GM18867 (cell line): ENCODE results near the gene CFB.
A peak's percentile ranks its signal among the peaks of the same experiment; 100 is the strongest.
"Not testable (repeated sequence)": the region's sequence is repeated elsewhere in the genome, so short reads cannot be mapped to it uniquely, and the experiment has no call there.

Experiments used
- ATAC-seq: cut with Tn5 transposase; IDR thresholded peaks from one replicate; pipeline ENCODE4 v1.9.1; 2021; ENCODE audit warnings: mild to moderate bottlenecking, moderate library complexity; ENCODE audit not compliant: unreplicated experiment

CFB gene

DNA sequence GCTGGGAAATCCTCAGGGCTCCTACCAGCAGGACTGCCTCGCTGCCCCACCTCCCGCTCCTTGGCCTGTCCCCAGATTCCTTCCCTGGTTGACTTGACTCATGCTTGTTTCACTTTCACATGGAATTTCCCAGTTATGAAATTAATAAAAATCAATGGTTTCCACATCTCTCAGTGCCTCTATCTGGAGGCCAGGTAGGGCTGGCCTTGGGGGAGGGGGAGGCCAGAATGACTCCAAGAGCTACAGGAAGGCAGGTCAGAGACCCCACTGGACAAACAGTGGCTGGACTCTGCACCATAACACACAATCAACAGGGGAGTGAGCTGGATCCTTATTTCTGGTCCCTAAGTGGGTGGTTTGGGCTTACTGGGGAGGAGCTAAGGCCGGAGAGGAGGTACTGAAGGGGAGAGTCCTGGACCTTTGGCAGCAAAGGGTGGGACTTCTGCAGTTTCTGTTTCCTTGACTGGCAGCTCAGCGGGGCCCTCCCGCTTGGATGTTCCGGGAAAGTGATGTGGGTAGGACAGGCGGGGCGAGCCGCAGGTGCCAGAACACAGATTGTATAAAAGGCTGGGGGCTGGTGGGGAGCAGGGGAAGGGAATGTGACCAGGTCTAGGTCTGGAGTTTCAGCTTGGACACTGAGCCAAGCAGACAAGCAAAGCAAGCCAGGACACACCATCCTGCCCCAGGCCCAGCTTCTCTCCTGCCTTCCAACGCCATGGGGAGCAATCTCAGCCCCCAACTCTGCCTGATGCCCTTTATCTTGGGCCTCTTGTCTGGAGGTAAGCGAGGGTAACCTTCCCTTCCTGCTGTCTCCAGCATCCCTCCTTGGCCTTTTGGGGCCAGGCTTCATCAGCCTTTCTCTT is at the start of gene CFB:
CFB (plus strand) TSS at position 589 of the 863 bp plus-strand sequence; CDS start at position 716, 127 bp downstream.
- ATAC-seq, result no peak

DNA sequence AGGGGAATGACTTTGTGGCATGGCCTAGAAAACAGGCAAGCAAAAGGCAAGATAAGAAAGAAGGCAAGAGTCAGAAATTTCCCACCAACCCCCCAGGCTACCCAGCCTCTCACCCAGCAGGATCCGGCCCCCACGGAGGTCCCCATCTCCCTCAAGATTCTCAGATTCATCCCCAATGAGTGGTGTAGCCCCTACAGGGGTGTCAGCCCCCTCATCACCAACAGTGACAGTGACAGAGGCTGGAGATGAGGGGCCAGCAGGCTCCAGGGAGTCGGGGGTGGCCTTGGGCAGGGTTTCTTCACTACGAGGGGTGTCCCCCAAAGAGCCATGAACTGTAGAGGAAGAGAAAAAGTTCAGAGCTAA is 49.4 kb upstream of the CFB start:
- ATAC-seq, result no peak

DNA sequence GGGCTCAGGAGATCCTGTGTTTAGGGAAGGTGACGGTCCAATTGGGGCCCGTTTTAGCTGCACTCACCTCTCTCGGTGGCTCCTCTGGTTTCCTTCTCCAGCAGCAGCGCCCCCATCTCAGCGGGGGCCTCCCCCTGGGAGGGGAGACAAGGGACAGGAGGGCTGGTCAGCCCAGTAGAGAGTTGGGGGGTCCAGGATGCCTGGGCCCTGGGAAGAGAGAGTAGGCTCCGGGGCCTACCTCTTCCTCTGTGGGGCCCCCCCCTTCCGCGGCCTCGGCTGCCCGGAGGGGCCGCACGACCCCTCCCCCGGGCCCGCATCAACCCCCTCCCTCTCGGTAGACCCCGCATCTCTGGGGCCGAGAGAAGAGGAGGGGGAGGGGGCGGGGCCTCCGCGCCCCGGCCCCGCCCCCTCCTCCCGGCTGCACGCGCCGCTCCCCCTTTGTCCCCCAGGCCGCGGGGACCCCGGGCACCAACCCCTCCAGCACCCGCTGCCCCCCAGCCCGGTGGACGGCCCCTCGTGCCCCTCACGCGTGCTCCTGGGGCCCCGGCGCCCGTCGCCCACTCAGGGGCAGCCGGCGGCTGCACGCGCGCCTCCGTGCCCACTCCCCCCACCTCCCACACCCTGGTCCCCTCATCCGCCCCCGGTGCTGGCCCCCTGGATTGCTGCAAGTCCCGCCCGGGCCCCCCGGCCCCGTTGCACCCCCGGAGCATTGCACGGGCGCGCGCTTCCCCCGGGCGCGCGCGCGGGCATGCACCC is 48.9 kb upstream of the CFB start:
- ATAC-seq, result peak; percentile 5

DNA sequence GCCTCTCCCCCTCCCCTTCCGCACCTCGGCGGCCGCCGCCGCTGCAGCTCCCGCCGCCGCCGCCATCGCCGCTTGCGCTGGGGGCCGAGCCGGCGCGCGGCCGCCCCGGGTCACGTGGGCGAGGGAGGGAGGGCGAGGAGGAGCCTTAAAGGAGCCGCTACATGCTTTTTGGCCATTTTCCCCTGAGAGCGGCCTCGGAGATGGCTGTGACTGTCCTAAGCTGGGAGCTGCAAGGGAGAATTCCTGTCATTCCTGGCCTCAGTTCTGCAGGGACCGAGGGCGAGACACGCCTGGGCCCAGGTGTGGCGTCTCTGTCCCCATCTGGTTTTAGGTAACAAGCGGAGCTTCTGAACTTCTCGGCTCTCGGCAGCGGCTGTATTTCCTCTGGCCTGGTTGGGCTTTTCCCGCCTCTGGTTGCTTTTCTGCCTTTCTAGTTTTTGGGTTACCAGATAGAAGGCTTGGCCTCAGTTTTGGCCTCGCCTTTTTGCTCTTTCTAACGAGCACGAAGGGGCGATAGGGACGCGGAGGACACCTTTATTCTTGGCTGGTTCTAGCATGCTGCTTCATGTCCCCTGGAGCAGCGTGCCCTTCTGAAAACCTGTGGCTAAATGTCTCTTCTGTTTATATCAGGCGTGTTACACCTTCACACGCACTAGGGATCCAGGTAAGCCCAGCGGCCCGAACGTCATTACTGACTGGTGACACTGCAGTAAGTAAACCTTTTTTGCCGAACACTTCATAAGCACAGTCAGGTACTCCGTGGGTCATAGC is 48.1 kb upstream of the CFB start, which contains the start of gene EHMT2:
EHMT2 (minus strand) TSS at position 87 of the 771 bp plus-strand sequence; CDS start at position 66, 21 bp downstream.
- ATAC-seq, result peak; percentile 53

DNA sequence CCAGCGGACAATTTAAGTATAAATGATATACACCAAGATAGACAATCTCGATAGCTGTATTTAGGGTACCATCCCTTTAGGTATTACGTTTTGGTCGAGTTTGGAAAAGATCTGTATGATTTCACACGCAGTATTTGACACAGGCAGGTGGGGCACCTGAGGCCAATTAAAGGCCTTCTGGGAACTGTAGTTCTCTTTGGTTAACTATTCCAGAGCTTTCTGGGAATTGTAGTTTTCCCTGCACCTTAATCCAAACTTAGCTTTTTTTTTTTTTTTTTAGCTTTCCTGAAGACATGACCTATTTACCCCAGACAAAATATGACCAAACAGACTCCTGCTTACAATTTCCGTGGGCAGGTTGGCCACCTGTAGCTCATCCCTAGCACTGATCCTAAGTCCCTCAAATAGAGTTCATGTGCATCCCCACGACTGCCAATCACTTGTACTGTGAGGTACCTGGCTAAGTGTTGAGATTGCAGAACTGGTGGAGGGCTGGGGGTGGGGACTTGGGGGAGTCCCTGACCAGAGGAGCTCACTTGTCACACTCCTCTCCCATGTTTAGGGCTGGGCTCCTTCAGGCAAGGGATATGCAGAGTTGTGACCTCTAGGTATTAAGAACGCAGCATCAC is 47.4 kb upstream of the CFB start:
- no peak for ATAC-seq

DNA sequence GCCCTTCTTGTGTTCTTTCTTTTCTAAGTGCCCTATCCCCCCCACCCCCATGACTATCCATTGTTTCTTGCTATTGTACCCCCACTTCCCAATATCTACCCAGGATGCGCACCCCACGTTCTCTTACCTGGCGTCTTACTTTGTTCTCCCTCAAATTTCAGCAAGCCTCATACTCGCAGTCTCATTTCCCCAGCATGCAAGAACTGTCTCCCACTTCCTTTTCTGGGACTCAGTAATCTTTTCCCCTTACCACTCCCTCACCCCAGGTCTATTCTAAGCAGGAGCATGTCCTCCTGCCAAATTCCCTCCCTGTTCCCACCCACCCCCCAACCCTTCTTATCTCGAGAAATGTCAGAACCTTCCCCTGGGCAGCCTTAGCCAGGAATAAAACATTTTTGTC is 46.7 kb upstream of the CFB start:
- no peak for ATAC-seq

DNA sequence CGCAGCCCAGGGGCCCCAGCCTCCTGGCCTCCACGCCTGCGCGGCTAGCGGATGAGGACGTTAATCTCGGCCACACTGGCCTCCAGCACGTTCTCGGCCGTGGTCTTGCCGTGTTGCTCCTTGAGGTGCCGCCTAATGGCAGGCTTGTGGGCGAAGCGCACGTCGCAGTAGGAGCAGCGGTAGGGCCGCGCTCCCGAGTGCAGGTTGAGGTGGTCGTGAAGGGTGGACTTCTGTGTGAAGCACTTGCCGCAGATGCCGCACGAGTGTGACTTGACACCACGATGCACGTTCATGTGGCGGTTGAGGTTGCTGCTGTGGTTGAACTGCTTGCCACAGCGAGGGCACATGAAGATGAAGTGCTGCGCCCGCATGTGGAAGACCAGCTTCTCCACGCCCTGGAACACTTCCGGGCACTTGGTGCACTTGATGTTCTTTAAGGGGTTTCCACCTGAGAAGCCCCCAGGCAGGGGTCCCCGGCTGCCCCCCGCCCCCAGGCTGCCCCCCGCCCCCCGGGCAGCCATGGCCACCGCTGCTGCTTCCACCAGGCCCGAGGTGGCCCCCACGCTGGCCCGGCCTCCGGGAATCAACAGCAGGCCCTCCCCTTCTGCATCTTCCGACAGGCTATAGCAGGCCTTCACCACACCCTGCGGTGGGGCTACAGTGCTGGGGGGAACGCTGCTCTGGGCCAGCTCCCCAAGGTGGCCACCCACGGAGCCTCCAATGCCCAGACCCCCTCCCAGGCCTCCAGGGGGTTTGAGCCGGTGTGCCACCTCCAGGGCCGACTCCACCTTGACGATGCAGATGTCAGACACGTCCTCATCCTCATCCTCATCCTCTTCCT is 45.8 kb upstream of the CFB start:
- no peak for ATAC-seq

DNA sequence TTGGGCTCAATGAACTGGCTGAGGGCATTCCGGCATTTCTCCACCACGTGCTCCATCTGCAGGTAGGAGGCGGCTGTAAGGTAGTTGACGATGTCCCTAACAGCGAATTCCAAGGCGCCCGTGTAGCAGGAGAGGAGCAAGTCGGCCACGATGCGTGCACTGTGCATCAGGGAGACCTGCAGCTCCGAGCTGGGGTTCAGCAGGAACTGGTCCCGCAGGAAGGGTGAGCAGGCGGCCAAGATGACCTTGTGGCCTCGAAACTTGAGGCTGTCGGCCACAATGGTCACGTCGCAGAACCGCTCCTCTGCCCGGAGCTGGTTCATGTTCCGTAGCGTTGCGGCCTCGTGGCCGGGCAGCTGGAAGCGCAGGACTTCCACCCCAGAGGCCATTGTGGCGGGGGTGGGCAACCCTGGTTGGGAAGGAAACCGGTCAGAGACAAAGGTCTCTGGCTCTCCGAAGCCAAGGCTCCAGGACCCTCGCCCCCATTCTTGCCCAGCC is 44.9 kb upstream of the CFB start:
- no peak for ATAC-seq

DNA sequence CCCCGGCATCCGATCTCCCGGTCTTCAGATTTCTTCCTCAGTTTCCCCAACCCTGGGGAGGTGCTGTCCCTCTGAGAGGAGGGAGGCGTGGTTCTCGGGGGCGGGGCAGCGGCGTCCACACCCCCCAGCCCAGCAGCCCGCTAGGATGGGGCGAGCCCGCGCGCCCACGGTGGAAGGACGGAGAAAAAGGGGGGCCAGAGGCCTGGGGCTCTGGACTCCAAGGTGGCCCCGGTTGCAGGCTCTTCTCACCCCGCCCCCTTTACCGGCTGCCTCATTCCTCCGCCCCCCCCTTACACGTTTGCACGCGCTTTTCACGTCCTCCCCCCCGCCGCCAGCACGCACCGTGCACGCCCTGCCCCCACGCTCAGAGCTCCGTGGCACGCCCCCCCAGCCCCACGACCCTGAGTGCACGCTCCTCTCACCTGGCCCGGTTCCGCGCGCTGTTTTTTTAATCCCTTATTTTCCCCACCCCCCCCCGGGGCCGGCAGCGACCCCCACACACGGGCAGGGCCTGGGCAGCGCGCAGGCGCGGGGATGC is 44.4 kb upstream of the CFB start:
- ATAC-seq, result no peak

DNA sequence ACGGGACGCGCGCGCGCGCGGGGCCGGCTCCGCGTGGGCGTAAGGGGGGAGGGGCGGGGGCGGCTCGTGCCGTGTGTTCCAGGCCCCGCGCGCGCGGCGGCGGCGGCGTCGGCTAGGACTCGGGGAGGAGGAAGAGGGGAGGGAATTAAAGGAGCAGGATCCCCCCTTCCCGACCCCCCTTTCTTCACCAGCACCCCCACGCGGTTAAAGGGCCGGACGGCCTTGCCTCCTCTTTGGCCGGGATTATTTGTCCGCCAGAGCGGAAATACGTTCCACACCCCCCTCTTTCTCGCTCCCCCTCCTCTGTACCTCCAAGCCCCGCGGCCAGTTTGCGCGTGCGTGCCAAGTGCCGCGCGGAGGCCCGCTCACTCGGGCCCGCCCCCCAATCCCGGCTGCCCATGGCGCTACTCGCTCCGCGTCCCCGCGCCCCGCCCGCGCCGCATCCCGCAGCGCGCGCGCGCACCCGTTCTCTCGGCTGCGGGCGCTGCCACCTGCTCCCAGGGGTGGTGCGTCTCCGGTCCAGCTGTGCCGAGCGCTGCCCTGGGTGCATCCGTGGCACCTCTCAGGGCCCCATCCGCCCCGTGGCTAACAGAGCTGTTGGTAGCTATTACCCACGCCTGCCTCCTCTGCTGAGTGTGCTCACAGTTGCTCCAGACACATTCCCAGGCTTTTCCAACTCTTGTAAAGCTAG is 43.8 kb upstream of the CFB start, which contains the start of gene ZBTB12:
ZBTB12 (minus strand) TSS at position 134 of the 691 bp plus-strand sequence. CDS start 781 bp downstream, outside the sequence.
- ATAC-seq, result peak; percentile 55

DNA sequence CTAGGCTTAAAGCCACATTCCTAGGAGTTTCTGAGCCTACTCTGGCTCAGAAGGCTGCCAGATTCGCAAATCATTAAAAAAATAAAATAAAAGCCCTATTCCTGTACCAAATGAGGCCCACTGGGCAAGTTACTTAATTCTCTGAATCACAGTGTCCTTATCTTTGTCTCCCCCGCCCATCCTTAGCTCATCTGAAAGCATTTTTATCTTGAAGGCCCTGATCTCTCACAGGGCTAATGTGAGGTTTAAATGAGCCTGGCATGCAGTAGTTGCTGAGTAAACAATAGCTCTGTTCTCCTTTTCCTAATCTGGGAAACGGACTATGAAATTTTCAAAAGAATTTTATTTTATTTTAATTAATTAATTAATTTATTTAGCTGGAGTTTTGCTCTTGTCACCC is 41.9 kb upstream of the CFB start:
- no peak for ATAC-seq

DNA sequence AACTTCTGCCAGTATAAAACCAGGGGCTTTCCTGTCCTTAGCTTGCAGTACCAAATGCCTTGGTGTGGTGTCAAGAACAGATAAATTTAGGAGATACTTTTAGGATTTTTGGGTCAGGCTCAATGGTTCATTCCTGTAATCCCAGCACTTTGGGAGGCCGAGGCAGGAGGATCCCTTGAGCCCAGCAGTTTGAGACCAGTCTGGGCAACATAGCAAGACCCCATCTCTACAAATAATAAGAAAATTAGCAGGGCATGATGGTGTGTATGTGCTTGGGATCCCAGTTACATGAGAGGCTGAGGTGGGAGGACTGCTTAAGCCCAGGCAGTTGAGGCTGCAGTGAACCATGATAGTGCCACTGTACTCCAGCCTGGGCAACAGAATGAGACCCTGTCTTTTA is 40.9 kb upstream of the CFB start:
- ATAC-seq, result no peak

DNA sequence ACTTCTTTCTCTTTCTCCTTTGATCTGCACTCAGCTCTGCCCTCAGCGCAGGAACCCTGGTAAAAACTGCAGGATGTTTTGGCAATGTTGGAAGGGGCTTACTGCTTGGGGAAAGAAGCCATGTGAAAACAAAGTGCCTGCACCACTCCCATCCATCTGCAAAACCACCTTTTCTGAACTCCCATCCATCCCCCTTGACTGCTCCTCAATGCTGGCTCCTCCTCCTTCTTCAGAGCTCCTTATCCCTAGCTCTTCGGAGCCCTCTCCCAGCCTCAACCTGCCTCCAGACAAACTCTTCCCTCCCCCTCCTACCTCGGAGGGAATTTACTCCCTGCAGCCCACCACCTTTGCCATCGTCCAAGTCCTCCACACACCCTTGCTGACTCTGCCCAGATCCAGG is 39.8 kb upstream of the CFB start:
- ATAC-seq, result no peak

DNA sequence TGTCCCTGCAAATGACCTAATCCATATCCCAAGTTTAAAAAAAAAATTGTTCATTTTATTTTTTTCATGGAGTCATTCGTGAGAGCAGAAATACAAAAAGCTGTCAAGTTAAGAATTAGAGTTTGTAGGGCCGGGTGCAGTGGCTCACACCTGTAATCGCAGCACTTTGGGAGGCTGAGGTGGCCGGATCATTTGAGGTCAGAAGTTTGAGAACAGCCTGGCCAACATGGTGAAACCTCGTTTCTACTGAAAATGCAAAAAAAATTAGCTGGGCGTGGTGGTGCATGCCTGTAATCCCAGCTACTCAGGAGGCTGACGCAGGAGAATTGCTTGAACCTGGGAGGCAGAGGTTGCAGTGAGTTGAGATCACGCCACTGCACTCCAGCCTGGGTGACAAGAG is 39.2 kb upstream of the CFB start:
- ATAC-seq, result not testable (repeated sequence)

DNA sequence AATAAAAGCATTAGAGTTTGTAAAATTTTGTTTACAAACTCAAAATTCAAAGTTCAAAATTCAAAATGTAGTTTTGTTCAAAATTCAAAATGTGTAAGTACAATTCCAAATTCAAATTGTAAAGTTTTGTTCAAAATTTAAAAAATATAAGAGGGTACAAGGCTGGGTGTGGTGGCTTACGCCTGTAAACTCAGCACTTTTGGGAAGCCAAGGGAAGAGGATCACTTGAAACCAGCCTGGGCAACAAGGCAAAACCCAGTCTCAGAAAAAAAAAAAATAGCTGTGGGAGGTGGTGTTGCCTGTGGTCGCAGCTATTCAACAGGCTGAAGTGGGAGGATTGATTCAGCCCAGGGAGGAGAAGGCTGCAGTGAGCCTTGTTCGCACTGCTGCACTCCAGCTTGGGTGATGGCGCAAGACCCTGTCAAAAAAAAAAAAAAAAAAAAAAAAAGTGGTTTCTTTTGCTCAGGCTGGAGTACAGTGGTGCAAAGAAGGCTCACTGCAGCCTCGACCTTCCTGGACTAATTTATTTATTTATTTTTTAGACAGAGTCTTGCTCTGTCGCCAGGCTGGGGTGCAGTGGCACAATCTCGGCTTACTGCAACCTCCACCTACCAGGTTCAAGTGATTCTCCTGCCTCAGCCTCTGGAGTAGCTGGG is 38.6 kb upstream of the CFB start:
- ATAC-seq, result no peak

DNA sequence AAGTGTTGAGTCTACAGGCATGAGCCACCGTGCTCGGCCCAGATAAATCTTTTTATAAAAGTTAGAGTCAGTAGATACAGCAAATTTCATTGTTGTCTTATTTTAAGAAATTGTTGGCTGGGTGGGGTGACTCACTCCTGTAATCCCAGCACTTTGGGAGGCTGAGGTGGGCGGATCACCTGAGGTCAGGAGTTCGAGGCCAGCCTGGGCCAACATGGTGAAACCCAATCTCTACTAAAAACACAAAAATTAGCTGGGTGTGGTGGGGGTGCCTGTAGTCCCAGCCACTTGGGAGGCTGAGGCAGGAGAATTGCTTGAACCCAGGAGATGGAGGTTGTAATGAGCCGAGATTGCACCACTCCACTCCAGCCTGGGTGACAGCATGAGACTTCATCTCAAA is 37.6 kb upstream of the CFB start:
- ATAC-seq, result not testable (repeated sequence)

DNA sequence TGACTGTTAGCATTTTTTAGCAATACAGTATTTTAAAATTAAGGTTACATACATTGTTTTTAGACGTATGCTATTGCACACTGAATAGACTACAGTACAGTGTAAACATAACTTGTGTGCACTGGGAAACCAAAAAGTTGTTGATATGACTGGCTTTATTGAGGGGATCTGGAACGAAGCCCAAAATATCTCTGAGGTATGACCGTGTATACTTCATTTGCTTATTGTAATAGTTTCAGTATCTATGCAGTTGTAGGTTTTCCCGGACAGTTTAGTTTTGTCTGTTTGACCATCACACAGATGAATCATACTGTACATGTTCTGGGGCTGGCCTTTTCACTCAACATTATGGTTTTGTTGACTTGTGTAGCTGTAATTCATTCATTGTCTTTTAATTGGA is 37.1 kb upstream of the CFB start:
- ATAC-seq, result peak; percentile 83

DNA sequence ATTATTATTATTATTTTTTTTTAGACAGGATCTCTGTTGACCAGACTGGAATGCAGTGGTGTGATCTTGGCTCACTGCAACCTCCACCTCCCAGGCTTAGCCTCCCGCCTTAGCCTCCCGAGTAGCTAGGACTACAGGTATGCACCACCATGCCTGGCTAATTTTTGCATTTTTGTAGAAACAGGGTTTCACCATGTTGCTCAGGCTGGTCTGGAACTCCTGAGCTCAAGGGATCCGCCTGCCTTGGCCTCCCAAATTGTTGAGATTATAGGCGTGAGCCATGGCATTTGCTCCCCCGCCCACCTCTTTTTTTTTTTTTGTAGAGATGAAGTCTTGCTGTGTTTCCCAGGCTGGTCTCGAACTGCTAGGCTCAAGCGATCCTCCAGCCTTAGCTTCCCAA is 36.6 kb upstream of the CFB start:
- ATAC-seq, result not testable (repeated sequence)
